K562 (cell line): ENCODE data around the gene IGF2BP1. TPM values are rescaled to one million over a fixed set of nuclear protein-coding genes. Genes with fewer than 3 reads are reported as not detected.

Experiments
- CHAMP1 ChIP-seq: fragments of 450-650 bp; IDR thresholded peaks from 2 replicates; pipeline ENCODE4 v1.6.1; 2016; ENCODE audit warnings: mild to moderate bottlenecking
- FOXP1 ChIP-seq: sonication (generic); formaldehyde crosslinking; IDR thresholded peaks from 2 replicates; pipeline ENCODE4 v1.8.0; 2022; ENCODE audit warnings: mild to moderate bottlenecking, missing genetic modification reagents
- GTF3C2 ChIP-seq: IDR thresholded peaks from 3 replicates; pipeline ENCODE4 v1.6.1; 2011; ENCODE audit warnings: borderline replicate concordance, mild to moderate bottlenecking, moderate library complexity; ENCODE audit not compliant: insufficient read length; ENCODE audit errors: extremely low read depth
- HNRNPLL ChIP-seq: fragments of 200-400 bp; formaldehyde crosslinking; IDR thresholded peaks from 2 replicates; pipeline ENCODE4 v1.6.1; 2017; ENCODE audit warnings: low read length, low read depth, mild to moderate bottlenecking; ENCODE audit not compliant: poor library complexity, severe bottlenecking
- MAZ ChIP-seq, 2 experiments: fragments of 450-650 bp in 1 of 2; sonication (generic) in 1 of 2; formaldehyde crosslinking; IDR thresholded peaks in 1 of 2; conservative IDR thresholded peaks in 1 of 2; 2 replicates each; pipeline versions ENCODE4 v1.4.0 to v1.5.0; 2020; ENCODE audit warnings: mild to moderate bottlenecking in 1 of 2, missing genetic modification reagents in 1 of 2
- MTA3 ChIP-seq: fragments of 450-650 bp; formaldehyde crosslinking; IDR thresholded peaks from 2 replicates; pipeline ENCODE4 v1.6.1; 2017; ENCODE audit warnings: mild to moderate bottlenecking, borderline replicate concordance
- NR2C1 ChIP-seq, 2 experiments: fragments of 450-650 bp; IDR thresholded peaks; 2 replicates each; pipeline ENCODE4 v1.6.1; 2017; ENCODE audit warnings: mild to moderate bottlenecking in 2 of 2, antibody characterized with exemption in 1 of 2, inconsistent platforms in 1 of 2, missing compliant biosample characterization in 1 of 2, missing genetic modification characterization in 1 of 2
- OTX1 ChIP-seq: fragments of 450-650 bp; formaldehyde crosslinking; IDR thresholded peaks from 2 replicates; pipeline ENCODE4 v1.4.0; 2022; ENCODE audit warnings: mild to moderate bottlenecking
- POLR2AphosphoS5 ChIP-seq: IDR thresholded peaks from 2 replicates; pipeline ENCODE4 v1.6.1; 2011; ENCODE audit warnings: mild to moderate bottlenecking, low read depth, low read length, moderate library complexity; ENCODE audit not compliant: control insufficient read depth, insufficient read depth
- POLR2H ChIP-seq: IDR thresholded peaks from 2 replicates; pipeline ENCODE4 v1.6.1; 2016; ENCODE audit warnings: missing genetic modification characterization, low read depth, mild to moderate bottlenecking, control low read depth, missing compliant biosample characterization, moderate library complexity
- SMARCC2 ChIP-seq: fragments of 450-650 bp; IDR thresholded peaks from 2 replicates; pipeline ENCODE4 v1.6.1; 2017; ENCODE audit warnings: antibody characterized with exemption, moderate library complexity, mild to moderate bottlenecking, low read depth
- SNRNP70 ChIP-seq: fragments of 200-400 bp; formaldehyde crosslinking; optimal IDR thresholded peaks from 2 replicates; pipeline ENCODE3; 2017; ENCODE audit warnings: low read depth, low read length
- SOX6 ChIP-seq: fragments of 450-650 bp; IDR thresholded peaks from 2 replicates; pipeline ENCODE4 v1.6.1; 2014; ENCODE audit warnings: mild to moderate bottlenecking
- TEAD1 ChIP-seq, 2 experiments: fragments of 450-650 bp in 1 of 2; sonication (generic) in 1 of 2; formaldehyde crosslinking; IDR thresholded peaks; 2 replicates each; pipeline versions ENCODE4 v1.4.0 to v1.8.0; 2020 to 2022; ENCODE audit warnings: mild to moderate bottlenecking in 2 of 2, missing genetic modification reagents in 1 of 2
- TGIF2 ChIP-seq: sonication (generic); formaldehyde crosslinking; IDR thresholded peaks from 2 replicates; pipeline ENCODE4 v1.8.1; 2022; ENCODE audit warnings: mild to moderate bottlenecking, missing genetic modification reagents, moderate library complexity
- THRA ChIP-seq: fragments of 450-650 bp; IDR thresholded peaks from 2 replicates; pipeline ENCODE4 v1.6.1; 2017; ENCODE audit warnings: mild to moderate bottlenecking, moderate library complexity
- ZNF3 ChIP-seq: fragments of 250-450 bp; sonication (Bioruptor Pico); IDR thresholded peaks from 2 replicates; pipeline ENCODE4 v1.5.0; 2021; ENCODE audit warnings: mild to moderate bottlenecking, moderate library complexity
- ZNF347 ChIP-seq: fragments of 450-650 bp; formaldehyde crosslinking; IDR thresholded peaks from 2 replicates; pipeline ENCODE4 v1.4.0; 2020; ENCODE audit warnings: low read depth, mild to moderate bottlenecking, moderate library complexity
- polyA plus RNA-seq, 8 experiments: library from polyadenylated mRNA; depleted of rRNA in 4 of 8; stranded (reverse) in 5 of 8; unstranded in 3 of 8; fragments of >200 nt; fragmentation: Nextera tagmentation in 2 of 8; fragmentation: Illumina TruSeq in 1 of 8; extraction: Ambion mirVana in 2 of 8; extraction: Trizol in 1 of 8; gene quantifications; 2 replicates each; pipeline versions ENCODE4 v1.2.1 to v1.2.3, GENCODE V29; 2011 to 2014; ENCODE audit warnings: inconsistent platforms in 1 of 8, missing spikeins in 1 of 8
- total RNA-seq, 7 experiments: library from RNA; depleted of rRNA in 6 of 7; stranded (reverse); fragments of >200 nt in 6 of 7; fragmentation: Illumina TruSeq in 2 of 7; extraction: Trizol in 2 of 7; gene quantifications; 2 replicates each; pipeline versions ENCODE4 v1.2.1 to v1.2.3, GENCODE V29; 2011 to 2021; ENCODE audit warnings: low replicate concordance in 1 of 7

The IGF2BP1 gene
- total and polyA plus RNA-seq, 9 of the 15 experiments (the other 6 are each of a cell fraction or from before 2014, with no cell fraction given), result 13.0 to 318 (median 53.6) TPM

GRCh38 chr17:48997827-48998586, 822 bp downstream of the IGF2BP1 start (continued):
- TF ChIP-seq MAZ (CRISPR knock-in tag; conservative IDR thresholded peaks at IDR 0.05 in 1 of 2, IDR thresholded peaks at IDR 0.05 in 1 of 2), result peak; percentile 54 to 68
- no peak for TF ChIP-seq TGIF2 (CRISPR knock-in tag)
- TF ChIP-seq CHAMP1, result no peak
- TF ChIP-seq POLR2AphosphoS5, result 0 out of 2 replicates have a peak, but pooled peaks have one; percentile 18
- no peak for TF ChIP-seq NR2C1 (IDR thresholded peaks at IDR 0.05)
- peak; percentile 34; the same call in 1 of the 2 replicates for TF ChIP-seq NR2C1 (tag; IDR thresholded peaks at IDR 0.05)
- TF ChIP-seq ZNF347 (CRISPR knock-in tag), result no peak
- no peak for TF ChIP-seq SOX6
- no peak for TF ChIP-seq ZNF3
- no peak for TF ChIP-seq HNRNPLL
- no peak for TF ChIP-seq POLR2H (tag)
- no peak for TF ChIP-seq OTX1
- TF ChIP-seq FOXP1 (CRISPR knock-in tag), result no peak
- no peak for TF ChIP-seq SNRNP70
- peak; percentile 43; the same call in 1 of the 2 replicates for TF ChIP-seq MTA3
- TF ChIP-seq GTF3C2, result no peak
- no peak for TF ChIP-seq THRA
- TF ChIP-seq SMARCC2, result no peak
- TF ChIP-seq TEAD1 (CRISPR knock-in tag; IDR thresholded peaks at IDR 0.05), result no peak
